MM.1S (cell line): ENCODE data around the gene WFDC8.

Source experiments
- EZH2phosphoT487 ChIP-seq: fragments of 300-600 bp; sonication (generic); IDR thresholded peaks from 2 replicates; pipeline ENCODE4 v1.6.1; 2018; ENCODE audit warnings: antibody characterized with exemption, low read length
- TF ChIP-seq, protein P1 (sequence below): fragments of 300-600 bp; sonication (generic); IDR thresholded peaks from 2 replicates; pipeline ENCODE4 v1.5.1; 2016; ENCODE audit warnings: antibody characterized with exemption, low read length, mixed read lengths

GRCh38 chr20:45506398-45506797, 72.7 kb downstream of the WFDC8 start:
- TF ChIP-seq, protein P1, sequence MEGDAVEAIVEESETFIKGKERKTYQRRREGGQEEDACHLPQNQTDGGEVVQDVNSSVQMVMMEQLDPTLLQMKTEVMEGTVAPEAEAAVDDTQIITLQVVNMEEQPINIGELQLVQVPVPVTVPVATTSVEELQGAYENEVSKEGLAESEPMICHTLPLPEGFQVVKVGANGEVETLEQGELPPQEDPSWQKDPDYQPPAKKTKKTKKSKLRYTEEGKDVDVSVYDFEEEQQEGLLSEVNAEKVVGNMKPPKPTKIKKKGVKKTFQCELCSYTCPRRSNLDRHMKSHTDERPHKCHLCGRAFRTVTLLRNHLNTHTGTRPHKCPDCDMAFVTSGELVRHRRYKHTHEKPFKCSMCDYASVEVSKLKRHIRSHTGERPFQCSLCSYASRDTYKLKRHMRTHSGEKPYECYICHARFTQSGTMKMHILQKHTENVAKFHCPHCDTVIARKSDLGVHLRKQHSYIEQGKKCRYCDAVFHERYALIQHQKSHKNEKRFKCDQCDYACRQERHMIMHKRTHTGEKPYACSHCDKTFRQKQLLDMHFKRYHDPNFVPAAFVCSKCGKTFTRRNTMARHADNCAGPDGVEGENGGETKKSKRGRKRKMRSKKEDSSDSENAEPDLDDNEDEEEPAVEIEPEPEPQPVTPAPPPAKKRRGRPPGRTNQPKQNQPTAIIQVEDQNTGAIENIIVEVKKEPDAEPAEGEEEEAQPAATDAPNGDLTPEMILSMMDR: no peak
- no peak for TF ChIP-seq EZH2phosphoT487
